MM.1S (cell line): ENCODE measurements around the gene RAPSN.

ENCODE experiments used
- DNase-seq: peaks from one replicate; pipeline ENCODE4 v3.0.0-alpha.2; 2015
- H2AFZ ChIP-seq: fragments of 300-600 bp; sonication (generic); 2 replicates; pipeline ENCODE4 v1.6.0; 2016; ENCODE audit warnings: antibody characterized with exemption, low read length
- H3F3A ChIP-seq: fragments of 300-600 bp; sonication (generic); 2 replicates; pipeline ENCODE4 v1.6.1; 2016; ENCODE audit warnings: mild to moderate bottlenecking, antibody characterized with exemption, low read length, moderate library complexity, mixed read lengths; ENCODE audit not compliant: insufficient read depth
- H3K27ac ChIP-seq: fragments of 300-600 bp; sonication (generic); 2 replicates; pipeline ENCODE4 v1.5.1; 2016; ENCODE audit warnings: mild to moderate bottlenecking, low read length
- H3K27me3 ChIP-seq: fragments of 300-600 bp; sonication (generic); replicated peaks from 2 replicates; pipeline ENCODE4 v1.6.0; 2016; ENCODE audit warnings: low read length; ENCODE audit not compliant: insufficient read depth
- H3K36me3 ChIP-seq: fragments of 300-600 bp; sonication (generic); replicated peaks from 2 replicates; pipeline ENCODE4 v1.6.1; 2016; ENCODE audit warnings: mild to moderate bottlenecking, low read length, mixed read lengths; ENCODE audit not compliant: insufficient read depth
- H3K4me1 ChIP-seq: fragments of 300-600 bp; sonication (generic); 2 replicates; pipeline ENCODE4 v1.6.1; 2016; ENCODE audit warnings: low read length, mixed read lengths
- H3K4me2 ChIP-seq: fragments of 300-600 bp; sonication (generic); 2 replicates; pipeline ENCODE4 v1.6.0; 2016; ENCODE audit warnings: low read depth, low read length
- H3K4me3 ChIP-seq: fragments of 300-600 bp; sonication (generic); 2 replicates; pipeline ENCODE4 v1.5.1; 2016; ENCODE audit warnings: low read length, mixed read lengths
- H3K79me2 ChIP-seq: fragments of 300-600 bp; sonication (generic); 2 replicates; pipeline ENCODE4 v1.6.1; 2016; ENCODE audit warnings: mixed run types, low read length, mixed read lengths
- H3K9ac ChIP-seq: fragments of 300-600 bp; sonication (generic); 2 replicates; pipeline ENCODE4 v1.6.1; 2016; ENCODE audit warnings: low read length, mixed read lengths
- H3K9me2 ChIP-seq: fragments of 300-600 bp; sonication (generic); replicated peaks from 2 replicates; pipeline ENCODE4 v1.6.1; 2016; ENCODE audit warnings: mild to moderate bottlenecking, low read length, mixed read lengths; ENCODE audit not compliant: insufficient read depth
- H3K9me3 ChIP-seq: fragments of 300-600 bp; sonication (generic); replicated peaks from 2 replicates; pipeline ENCODE4 v1.6.1; 2016; ENCODE audit warnings: mild to moderate bottlenecking, low read length, mixed read lengths; ENCODE audit not compliant: insufficient read depth
- H4K20me1 ChIP-seq: fragments of 300-600 bp; sonication (generic); 2 replicates; pipeline ENCODE4 v1.6.1; 2016; ENCODE audit warnings: mild to moderate bottlenecking, low read length, moderate library complexity, mixed read lengths; ENCODE audit not compliant: insufficient read depth
- CTCF ChIP-seq: fragments of 300-600 bp; sonication (generic); IDR thresholded peaks from 2 replicates; pipeline ENCODE4 v1.5.1; 2016; ENCODE audit warnings: antibody characterized with exemption, low read length, mixed read lengths
- EZH2 ChIP-seq: fragments of 300-600 bp; sonication (generic); optimal IDR thresholded peaks from 2 replicates; pipeline ENCODE3; 2017; ENCODE audit warnings: low read depth, mild to moderate bottlenecking, antibody characterized with exemption, low read length, mixed read lengths
- EZH2phosphoT487 ChIP-seq: fragments of 300-600 bp; sonication (generic); IDR thresholded peaks from 2 replicates; pipeline ENCODE4 v1.6.1; 2018; ENCODE audit warnings: antibody characterized with exemption, low read length

Gene RAPSN

GRCh38 chr11:47488111-47488510 is 39.2 kb upstream of the RAPSN start:
- H3K36me3 ChIP-seq = peaks cover 7% of the 10 kb centered on the region; the same call in 1 of the 2 replicates
- no peak overlapping the region for H3K9ac ChIP-seq
- H3F3A ChIP-seq = no peaks in the 10 kb centered on the region
- H2AFZ ChIP-seq = no peak overlapping the region
- H3K79me2 ChIP-seq = peaks cover 49% of the 10 kb centered on the region
- TF ChIP-seq EZH2phosphoT487 (no peak), CTCF (no peak), EZH2 (no peak)
- H3K4me2 ChIP-seq = no peak overlapping the region
- no peaks in the 10 kb centered on the region for H3K9me3 ChIP-seq
- H3K27me3 ChIP-seq = no peaks in the 10 kb centered on the region
- no peak overlapping the region for H3K27ac ChIP-seq
- DNase-seq = no peak
- H3K4me1 ChIP-seq = no peaks in the 10 kb centered on the region
- no peak overlapping the region for H3K4me3 ChIP-seq
- H3K9me2 ChIP-seq = no peaks in the 10 kb centered on the region
- peaks cover 4% of the 10 kb centered on the region; the same call in 1 of the 2 replicates for H4K20me1 ChIP-seq

DNA sequence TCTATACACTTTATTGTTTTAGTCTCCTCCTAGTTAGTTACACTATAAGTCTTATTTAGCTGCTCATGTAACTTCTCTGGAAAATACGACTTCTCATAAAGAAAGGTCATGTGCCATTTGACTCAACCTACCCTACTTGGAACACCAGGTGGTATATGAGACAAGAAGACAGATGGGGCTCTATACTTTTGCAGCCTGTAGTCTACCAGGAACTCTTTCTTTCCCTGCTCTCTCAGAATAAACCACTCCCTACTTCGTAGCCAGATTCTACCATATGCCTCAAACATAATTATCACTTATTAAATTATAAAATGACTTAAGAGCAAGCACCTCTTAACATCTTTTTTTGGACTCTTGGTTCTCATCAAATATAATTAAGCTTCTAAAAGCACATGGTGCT is 38.5 kb upstream of the RAPSN start:
- Histone ChIP-seq H3K4me1 (no peaks in the 10 kb centered on the region), H3K9ac (no peak overlapping the region), H4K20me1 (peaks cover 4% of the 10 kb centered on the region; the same call in 1 of the 2 replicates), H3K9me3 (no peaks in the 10 kb centered on the region), H3K27ac (no peak overlapping the region), H2AFZ (no peak overlapping the region), H3K4me2 (no peak overlapping the region), H3K27me3 (no peaks in the 10 kb centered on the region), H3F3A (no peaks in the 10 kb centered on the region), H3K4me3 (no peak overlapping the region), H3K9me2 (no peaks in the 10 kb centered on the region), H3K79me2 (peaks cover 43% of the 10 kb centered on the region), H3K36me3 (peaks cover 7% of the 10 kb centered on the region; the same call in 1 of the 2 replicates)
- DNase-seq = no peak
- no peak for TF ChIP-seq EZH2
- TF ChIP-seq EZH2phosphoT487 = no peak
- no peak for TF ChIP-seq CTCF

GRCh38 chr11:47485107-47485506 is 36.2 kb upstream of the RAPSN start:
- no peak overlapping the region for H3K4me2 ChIP-seq
- peaks cover 4% of the 10 kb centered on the region; the same call in 1 of the 2 replicates for H4K20me1 ChIP-seq
- no peak overlapping the region for H3K9ac ChIP-seq
- no peak for DNase-seq
- H3K4me3 ChIP-seq = no peak overlapping the region
- H3K9me3 ChIP-seq = no peaks in the 10 kb centered on the region
- H3K4me1 ChIP-seq = no peaks in the 10 kb centered on the region
- H3K79me2 ChIP-seq = peaks cover 29% of the 10 kb centered on the region
- no peak overlapping the region for H2AFZ ChIP-seq
- peaks cover 12% of the 10 kb centered on the region; the same call in 1 of the 2 replicates for H3K36me3 ChIP-seq
- H3K27ac ChIP-seq = no peak overlapping the region
- no peaks in the 10 kb centered on the region for H3K27me3 ChIP-seq
- H3F3A ChIP-seq = no peaks in the 10 kb centered on the region
- no peak for TF ChIP-seq CTCF
- TF ChIP-seq EZH2 = no peak
- no peak for TF ChIP-seq EZH2phosphoT487
- H3K9me2 ChIP-seq = no peaks in the 10 kb centered on the region
